GM18502 (cell line): ENCODE data around the gene PRSS53.
A peak's percentile ranks its signal among the peaks of the same experiment; 100 is the strongest.

Experiments used
- ATAC-seq: cut with Tn5 transposase; IDR thresholded peaks from one replicate; pipeline ENCODE4 v1.9.1; 2021; ENCODE audit warnings: mild to moderate bottlenecking; ENCODE audit not compliant: unreplicated experiment, poor library complexity

PRSS53 gene

DNA sequence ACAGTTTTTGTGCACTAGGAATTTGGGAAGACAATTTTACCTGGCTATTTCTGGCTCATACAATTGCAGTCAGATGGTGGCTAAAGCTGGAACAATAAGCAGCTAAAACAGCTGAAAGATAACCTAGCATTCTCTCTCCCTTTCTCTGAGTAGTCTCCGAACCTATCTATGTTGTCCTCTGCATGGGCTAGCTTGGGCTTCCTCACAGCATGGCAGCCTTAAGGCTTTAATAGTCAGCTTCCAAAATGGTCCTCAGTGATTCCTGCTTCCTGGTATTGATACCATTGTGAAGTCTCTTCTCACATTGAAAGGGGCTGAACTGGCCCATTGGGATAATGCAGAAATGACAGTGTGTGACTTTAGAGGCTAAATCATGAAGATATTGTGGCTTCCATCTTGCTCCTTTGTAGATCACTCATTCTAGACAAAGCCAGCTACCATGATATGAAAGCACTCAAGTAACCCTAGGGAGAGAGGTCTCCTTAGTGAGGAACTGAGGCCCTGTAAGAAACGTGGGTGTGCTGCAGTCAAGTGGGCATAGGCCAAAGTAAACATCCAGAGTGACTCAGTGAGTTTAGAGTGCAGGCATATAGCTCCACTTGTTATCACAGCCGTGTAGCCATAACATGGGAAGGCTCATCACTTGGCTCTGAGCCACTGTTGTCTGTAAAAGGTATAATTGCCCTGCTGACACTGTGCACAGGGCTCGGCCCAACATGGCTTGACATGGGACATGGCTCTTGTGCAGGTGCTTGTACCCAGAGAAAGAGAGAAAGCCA is 11.3 kb upstream of the PRSS53 start:
- ATAC-seq, result no peak

GRCh38 chr16:31094424-31095120 is 5.8 kb upstream of the PRSS53 start, which contains the start of gene VKORC1:
Gene VKORC1 (minus strand): TSS chr16:31094797. CDS start chr16:31094729, 68 bp downstream.
- peak; percentile 88 for ATAC-seq

DNA sequence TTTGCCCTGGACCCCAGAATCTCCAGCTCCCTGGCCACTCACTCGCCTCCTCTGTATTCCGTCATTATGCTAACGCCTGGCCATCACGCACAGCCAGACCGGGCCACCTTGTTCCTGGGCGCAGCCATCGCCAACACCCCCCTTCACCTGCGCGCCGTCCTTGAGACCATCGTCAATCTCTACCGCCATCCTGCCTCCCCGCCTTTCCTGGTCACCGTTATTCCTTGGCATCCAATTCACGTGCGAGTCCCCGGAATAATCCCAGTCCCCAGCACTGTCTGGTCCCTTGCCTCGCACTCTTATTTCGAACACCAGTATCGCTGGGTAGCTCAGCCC is 5.3 kb upstream of the PRSS53 start:
- no peak for ATAC-seq

GRCh38 chr16:31093132-31093703 is 4.5 kb upstream of the PRSS53 start:
- ATAC-seq, result no peak

GRCh38 chr16:31092330-31092729 is 3.6 kb upstream of the PRSS53 start:
- no peak for ATAC-seq

GRCh38 chr16:31090540-31090939 is 1.8 kb upstream of the PRSS53 start:
- ATAC-seq, result no peak

- ATAC-seq, result no peak
These were observed 456 bp upstream of the PRSS53 start for GRCh38 chr16:31089199-31089598.

GRCh38 chr16:31087971-31088370 is 772 bp downstream of the PRSS53 start:
- ATAC-seq, result no peak

- ATAC-seq, result no peak
These were observed 1.3 kb downstream of the PRSS53 start for GRCh38 chr16:31087481-31087880.

DNA sequence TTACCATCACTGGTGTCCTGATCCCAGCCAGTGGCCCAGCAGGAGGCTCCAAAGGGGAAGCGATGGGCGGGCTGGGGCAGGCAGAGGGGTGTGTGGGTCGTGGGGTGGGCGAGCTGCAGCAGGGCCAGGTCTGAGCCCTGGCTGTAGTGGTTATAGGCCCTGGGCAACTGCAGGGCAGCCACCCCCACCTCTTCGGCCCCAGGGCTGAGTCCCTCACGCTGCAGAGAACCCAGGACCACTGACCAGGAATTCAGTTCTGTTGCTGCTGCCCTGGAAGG is 2.2 kb downstream of the PRSS53 start:
- ATAC-seq, result no peak

DNA sequence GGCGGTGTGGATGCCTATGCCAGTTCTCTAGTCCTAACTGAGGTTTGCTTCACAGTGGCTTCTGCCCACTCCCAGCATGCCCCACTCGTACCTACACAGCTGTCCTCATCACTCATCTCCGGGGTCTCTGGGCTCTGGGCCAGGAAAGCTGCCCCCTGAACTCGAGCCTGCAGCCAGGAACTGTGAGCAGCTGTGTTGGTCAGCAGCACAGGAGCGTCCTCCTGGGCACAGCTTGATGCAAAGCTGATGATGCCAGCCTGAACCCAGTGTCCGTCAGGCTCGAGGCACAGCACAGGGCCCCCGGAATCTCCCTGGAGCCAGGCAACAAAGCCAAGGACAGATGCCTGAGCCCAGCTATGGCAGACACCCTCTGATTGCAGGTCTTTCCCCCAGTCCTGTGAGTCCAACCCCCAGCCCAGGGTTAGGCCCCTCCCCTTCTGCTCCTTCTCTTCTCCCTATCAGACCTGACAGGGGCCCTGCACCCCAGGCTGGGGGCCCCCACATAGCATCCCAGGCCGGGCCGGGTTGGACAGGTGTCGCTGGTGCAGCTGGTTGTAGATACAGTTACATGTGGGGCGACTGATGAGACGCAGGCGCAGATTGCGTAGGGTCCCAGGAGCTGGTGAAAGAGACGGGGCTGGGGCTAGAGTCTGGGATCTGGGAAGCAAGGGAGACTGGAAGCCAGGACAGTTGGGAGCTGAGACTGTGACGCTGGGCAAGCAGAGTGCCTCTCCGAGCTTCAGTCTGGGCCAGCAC is 2.7 kb downstream of the PRSS53 start:
- no peak for ATAC-seq

DNA sequence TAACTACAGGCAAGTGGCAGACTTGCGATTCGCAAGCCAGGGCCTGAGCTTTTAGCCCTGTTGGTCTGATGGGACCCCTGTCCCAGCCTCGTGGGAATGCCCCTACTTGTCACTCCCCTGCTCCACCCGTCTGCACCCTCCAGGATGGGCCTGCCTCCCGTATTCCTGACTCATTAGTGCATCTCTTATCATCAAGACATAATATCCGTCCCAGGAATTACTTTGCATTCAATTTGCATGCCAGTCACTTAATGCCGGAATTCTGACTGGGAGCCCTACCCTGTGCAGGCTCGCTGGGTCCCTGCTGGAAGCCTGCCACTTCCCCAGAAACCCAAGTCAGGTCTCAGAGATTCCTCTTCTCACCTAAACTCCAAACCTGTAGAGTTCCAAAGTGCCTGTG is 3.3 kb downstream of the PRSS53 start:
- ATAC-seq, result no peak

- ATAC-seq, result no peak
These were observed 4.0 kb downstream of the PRSS53 start for GRCh38 chr16:31084584-31085302.

GRCh38 chr16:31083981-31084380 is 4.8 kb downstream of the PRSS53 start:
- no peak for ATAC-seq

DNA sequence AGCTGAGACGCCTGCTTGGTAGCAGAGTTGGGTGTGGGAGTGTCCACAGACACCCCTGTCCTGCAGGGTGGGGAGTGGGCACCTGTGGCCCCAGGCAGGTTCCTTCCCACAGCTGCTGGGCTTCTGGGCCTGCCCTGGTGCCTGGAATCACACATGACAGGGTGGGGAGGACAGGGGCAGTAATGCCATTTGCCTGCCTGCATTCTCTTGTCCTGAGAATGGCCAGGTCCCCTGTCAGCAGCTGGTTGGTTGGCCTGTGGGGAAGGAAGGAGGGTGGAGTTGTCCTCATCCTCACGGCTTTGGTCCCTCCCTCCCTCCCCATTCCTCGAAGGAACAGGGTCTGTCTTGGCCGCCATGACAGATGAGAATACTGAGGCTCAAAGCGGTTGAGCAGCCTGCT is 5.2 kb downstream of the PRSS53 start:
- ATAC-seq, result no peak

- ATAC-seq, result no peak
These were observed 5.7 kb downstream of the PRSS53 start for GRCh38 chr16:31083081-31083480.

DNA sequence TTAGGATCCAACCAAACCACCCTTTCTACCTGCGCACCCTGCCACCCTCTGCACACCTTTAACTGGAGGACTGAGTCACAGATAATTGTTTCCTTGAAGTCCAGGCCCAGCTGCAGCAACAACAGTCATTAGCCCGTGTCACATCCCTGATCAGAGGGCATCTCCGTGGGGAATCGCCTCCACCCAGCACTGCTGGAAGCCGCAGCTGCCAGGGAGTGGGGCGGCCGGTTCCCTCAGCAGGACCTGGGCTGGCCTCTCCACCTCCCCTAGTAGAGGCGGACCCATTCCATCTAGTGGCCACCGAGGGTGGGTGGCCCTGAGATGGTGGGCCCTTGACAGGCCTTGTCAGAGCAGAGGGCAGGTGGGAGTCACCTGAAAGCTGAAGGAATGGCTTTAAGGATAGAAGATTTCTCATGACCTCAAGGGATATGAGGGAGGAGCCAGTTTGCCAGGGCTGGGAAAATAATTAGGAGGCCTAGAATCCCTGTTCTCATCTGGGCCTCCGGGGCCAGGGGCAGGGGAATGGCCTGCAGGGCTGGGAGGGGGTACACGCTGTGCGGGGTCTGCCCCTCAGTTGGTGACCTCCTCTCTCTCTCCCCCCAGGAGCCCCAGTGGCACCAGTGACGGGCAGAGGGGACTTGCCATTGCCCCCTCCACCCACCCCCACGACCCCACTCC is 6.2 kb downstream of the PRSS53 start:
- ATAC-seq, result no peak

DNA sequence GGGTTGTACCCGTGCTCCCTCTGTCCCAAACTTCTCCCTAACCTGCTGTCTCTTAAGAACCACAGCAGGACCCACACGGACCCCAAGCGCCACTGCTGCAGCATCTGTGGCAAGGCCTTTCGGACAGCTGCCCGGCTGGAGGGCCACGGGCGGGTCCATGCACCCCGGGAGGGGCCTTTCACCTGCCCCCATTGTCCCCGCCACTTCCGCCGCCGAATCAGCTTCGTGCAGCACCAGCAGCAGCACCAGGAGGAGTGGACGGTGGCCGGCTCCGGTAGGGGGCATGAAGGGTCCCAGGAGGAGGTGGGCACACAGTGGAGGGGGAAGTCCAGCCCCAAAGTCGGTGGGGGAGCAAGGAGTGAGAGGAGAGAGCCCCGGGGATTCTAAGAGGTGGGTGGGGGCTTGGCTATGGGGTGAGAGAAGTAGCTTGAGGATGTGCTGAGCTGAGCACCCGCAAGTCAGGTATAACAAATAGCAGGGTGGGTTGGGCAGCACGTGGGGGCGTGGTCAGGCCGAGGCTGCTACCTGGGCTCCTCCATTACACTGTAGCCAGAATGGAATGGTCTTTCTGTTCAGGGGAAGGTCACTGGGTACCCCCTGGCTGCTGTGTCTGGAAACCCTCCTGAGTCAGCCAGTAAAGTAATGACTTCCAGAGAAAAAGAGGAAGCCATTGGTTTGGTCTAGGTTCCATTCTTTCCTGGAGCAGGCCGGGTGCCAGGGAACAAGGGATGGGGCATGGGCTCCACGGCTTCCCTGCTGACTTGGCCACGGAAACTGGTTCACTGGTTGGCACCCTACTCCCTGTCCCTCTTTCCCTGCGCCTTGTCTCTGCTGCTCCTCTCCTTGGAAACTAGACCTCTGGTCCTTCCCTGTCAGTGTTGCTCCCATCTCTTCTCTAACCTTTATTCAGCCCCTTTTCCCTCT is 7.1 kb downstream of the PRSS53 start:
- ATAC-seq, result no peak
